ENCODE results near the gene WIPF2. TPM values are rescaled to one million over a fixed set of nuclear protein-coding genes. Genes with fewer than 3 reads are reported as not detected.

WIPF2 gene, protein sequence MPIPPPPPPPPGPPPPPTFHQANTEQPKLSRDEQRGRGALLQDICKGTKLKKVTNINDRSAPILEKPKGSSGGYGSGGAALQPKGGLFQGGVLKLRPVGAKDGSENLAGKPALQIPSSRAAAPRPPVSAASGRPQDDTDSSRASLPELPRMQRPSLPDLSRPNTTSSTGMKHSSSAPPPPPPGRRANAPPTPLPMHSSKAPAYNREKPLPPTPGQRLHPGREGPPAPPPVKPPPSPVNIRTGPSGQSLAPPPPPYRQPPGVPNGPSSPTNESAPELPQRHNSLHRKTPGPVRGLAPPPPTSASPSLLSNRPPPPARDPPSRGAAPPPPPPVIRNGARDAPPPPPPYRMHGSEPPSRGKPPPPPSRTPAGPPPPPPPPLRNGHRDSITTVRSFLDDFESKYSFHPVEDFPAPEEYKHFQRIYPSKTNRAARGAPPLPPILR
- total RNA-seq = 9.5 and 10.4 TPM in 2 replicates

DNA sequence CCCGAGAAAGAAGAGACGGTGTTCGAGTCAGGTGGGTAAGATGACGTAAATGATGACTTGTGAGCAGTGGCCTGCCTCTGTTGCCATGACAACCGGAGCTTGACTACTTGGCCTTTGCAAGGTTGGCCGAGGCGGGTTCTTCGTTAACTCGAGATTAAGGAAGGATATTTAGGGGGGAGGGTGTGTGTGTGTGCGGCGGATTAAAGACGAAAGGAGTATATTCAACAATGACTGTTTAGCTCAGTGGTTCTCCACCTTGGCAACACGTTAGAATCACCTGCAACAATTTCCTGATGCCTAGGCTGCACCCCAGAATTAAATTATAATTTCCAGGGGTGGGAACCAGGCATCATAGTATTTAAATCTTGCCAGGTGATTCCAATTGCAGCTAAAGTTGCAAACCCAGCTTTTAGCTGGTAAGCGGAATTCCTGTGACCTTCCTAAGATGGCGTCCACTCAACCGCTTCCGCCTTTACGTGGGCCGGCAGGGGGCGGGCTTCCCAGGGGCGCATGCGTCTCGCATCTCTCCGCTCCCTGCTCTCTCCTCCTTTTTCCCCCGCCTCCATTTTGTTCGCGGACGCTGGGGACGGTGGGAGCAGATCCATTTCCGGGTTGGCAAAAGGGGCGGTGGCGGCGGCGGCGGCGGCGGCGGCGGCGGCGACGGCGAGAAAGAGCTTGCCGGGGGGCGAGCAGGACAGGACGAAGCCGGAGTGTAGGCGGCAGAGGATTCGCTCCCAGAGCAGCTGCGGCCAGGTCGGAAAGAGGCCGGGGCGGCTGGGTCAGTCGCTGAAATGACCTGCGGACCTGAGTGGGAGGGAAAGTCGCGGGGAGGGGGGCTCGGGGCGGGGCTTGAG, at the start of gene WIPF2:
TSS of gene WIPF2 (plus strand) at position 565 of the 854 bp plus-strand sequence. CDS start 37,156 bp downstream, outside the sequence.

DNA sequence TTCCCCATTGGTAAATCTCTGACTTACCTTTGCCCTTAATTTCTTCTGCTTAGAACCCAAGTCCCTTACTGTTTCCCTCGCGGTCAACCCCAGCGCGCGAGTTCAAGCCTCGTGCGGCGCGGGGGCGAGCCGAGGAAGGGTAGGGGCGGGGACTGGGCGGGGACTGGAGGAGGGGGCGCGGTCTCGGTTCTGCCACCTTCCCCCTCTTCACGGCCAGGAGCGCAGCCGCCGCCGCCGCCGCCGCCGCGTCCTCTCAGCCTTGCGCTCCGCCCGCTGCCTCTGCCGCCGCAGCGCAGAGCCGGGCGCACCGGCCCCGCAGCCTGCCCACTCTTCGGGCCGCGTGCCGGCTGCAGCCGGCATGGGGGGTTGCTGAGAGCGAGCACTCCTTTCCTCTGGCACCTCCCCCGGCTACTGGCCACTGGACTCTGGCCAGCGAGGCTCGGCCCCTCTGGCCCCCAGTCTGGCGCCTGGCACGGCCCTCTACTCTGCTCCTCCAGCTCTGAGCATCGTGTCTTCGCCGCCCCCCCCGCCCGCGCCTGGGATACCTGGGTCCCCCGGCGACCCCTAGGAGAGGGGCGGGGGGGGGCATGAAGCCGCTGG, 41.7 kb upstream of the WIPF2 start, which contains the start of gene RAPGEFL1:
TSS of gene RAPGEFL1 (plus strand) at position 196 of the 600 bp plus-strand sequence. CDS start at position 588, 392 bp downstream.

DNA sequence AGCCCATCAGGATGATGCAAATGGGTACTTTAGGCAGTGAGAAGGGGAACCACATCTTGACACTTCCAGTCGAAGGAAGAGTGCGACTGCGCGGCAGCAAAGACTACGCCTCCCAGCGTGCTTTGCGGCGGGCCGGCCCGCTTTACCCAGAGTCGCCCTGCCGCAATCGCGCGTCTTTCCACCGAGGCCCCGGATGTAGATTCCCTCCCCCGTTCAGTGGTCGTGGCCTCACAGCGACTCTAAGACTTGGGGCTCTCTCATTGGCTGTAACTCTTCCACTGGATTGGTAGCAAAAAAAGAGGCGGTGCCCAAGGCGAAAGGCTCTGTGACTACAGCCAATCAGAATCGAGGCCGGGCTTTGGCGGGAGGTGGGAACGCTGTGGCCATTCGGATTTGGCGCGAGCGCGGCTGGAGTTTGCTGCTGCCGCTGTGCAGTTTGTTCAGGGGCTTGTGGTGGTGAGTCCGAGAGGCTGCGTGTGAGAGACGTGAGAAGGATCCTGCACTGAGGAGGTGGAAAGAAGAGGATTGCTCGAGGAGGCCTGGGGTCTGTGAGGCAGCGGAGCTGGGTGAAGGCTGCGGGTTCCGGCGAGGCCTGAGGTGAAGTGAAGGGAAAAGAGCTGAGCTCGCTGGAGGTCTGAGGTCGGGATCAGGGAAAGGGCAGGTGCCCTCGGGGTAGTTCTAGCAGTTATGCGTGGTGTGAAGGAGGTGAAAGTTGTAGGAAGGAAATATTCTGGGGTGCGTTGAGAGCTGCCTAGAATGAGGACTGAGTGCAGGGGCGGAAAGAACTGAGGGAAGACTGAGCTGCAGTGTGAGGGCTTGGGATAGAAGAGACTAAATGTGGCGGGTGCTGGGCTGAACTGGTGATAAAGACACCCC, 68.6 kb downstream of the WIPF2 start, which contains the start of gene CDC6:
TSS of gene CDC6 (plus strand) at position 386 of the 876 bp plus-strand sequence. CDS start 1,542 bp downstream, outside the sequence.

DNA sequence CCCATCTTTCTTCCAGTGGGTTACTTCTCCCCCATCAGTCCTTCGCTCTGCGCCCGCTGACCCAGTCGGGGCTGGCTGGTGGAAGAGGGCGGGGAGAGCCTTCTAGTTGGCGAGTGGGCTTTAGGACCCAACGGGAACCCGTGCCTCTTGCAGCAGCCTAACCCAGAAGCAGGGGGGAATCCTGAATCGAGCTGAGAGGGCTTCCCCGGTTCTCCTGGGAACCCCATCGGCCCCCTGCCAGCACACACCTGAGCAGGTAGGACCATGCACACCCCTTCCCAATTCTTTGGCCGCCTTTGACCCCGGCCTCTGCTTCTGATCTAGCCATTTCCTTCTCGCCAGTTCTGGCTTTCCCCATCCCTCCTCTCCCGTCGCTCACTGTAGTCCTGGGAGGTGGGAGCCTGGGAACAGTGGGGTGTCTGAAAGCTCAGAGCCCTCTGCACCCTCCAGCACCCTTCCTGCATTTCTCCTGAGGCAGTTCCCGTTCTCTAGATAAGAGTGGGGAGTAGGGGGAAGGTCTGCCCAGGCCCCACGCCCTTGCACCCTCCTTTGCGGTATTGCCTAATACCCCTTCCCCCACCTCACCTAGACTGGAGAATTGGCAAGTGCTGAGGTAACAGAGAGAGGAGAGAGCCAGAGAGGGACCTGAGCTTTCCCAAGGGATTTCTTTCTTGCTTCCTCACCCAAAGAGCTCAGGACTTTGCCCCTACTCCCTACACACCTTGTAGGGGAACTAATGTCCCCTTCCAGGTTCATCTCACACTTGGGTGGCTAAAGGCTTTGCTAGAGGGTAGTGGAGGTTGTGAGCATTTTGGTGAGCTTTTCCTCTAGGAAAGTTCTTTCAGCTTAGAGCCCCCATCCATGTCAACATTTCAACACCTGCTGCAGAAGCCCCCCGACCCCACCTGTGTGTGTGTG, 90.2 kb downstream of the WIPF2 start, which contains the start of gene RARA:
TSS of gene RARA (plus strand) at position 150 of the 918 bp plus-strand sequence. CDS start 22,039 bp downstream, outside the sequence.

Small RNAs within 50 kb of the gene (small RNA-seq; reads per million reads assigned to genes)
- gene MIR6867 = not detected

Other genes starting within 250 kb of the WIPF2 start
- 105 and 115 TPM in 2 replicates for gene PSMD3, start 238.5 kb upstream of the WIPF2 start, total RNA-seq
- gene CSF3, start 203.9 kb upstream of the WIPF2 start, total RNA-seq = 1.2 and 1.9 TPM in 2 replicates
- 50.5 and 53.1 TPM in 2 replicates for gene MED24, start 164.9 kb upstream of the WIPF2 start, total RNA-seq
- 42.7 and 55.3 TPM in 2 replicates for gene THRA, start 156.3 kb upstream of the WIPF2 start, total RNA-seq
- 3.6 and 3.9 TPM in 2 replicates for gene NR1D1, start 118.7 kb upstream of the WIPF2 start, total RNA-seq
- 66.4 and 75.3 TPM in 2 replicates for gene MSL1, start 97.3 kb upstream of the WIPF2 start, total RNA-seq
- 43.8 and 52.4 TPM in 2 replicates for gene CASC3, start 78.8 kb upstream of the WIPF2 start, total RNA-seq
- 1.1 and 4.2 TPM in 2 replicates for gene RAPGEFL1, start 41.8 kb upstream of the WIPF2 start, total RNA-seq
- gene CDC6, start 68.6 kb downstream of the WIPF2 start, total RNA-seq = 2.3 and 2.9 TPM in 2 replicates
- gene RARA, start 89.9 kb downstream of the WIPF2 start, total RNA-seq = 25.0 and 27.6 TPM in 2 replicates
- gene GJD3, start 145.4 kb downstream of the WIPF2 start, total RNA-seq = 7.6 and 7.8 TPM in 2 replicates
- gene TOP2A, start 198.6 kb downstream of the WIPF2 start, total RNA-seq = 6.8 and 8.4 TPM in 2 replicates
- gene IGFBP4, start 224.1 kb downstream of the WIPF2 start, total RNA-seq = 168 and 230 TPM in 2 replicates

Measured in hair follicle dermal papilla cell (primary cell).